GM19193 (cell line): ENCODE data around the gene TSR3.

Source experiments
- POLR2A ChIP-seq: IDR thresholded peaks from 4 replicates; pipeline ENCODE4 v1.6.1; 2011; ENCODE audit not compliant: insufficient read depth, insufficient read length; ENCODE audit errors: extremely low read depth

The TSR3 gene

DNA sequence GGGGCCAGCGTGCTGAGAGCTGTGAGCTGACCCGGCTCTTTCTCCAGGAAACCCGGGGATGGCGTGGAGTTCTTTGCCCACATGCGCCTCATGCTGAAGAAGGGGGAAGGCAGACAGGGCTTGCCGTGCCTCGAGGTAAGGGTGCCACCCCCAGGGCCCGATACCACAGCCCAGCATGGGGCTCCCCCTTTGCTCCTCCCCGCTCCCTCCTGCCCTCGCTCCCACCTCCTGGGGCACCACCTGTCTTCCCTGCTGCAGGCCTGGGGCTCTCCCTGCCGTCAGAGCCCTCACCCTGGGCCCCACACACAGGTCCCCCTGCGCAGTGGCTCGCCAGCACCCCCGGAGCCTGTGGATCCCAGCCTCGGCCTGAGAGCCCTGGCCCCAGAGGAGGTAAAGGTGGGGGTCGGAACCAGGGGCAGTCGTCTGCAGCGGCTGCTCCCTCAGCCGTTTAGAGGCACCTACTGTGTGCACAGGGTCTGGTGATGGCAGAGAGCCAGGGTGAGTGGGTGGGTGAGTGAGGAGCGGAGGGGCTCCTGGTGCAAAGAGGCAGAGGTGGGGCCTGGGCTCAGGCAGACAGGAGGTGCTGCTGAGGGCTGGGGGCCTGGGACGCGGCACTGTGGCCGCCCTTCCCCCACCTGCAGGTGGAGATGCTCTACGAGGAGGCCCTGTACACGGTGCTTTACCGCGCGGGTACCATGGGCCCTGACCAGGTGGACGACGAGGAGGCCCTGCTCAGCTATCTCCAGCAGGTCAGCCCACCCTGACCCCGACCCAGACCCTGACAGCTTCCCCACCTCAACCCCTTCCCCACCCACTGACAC lies 12.6 kb downstream of the TSR3 start:
- TF ChIP-seq POLR2A: no peak

DNA sequence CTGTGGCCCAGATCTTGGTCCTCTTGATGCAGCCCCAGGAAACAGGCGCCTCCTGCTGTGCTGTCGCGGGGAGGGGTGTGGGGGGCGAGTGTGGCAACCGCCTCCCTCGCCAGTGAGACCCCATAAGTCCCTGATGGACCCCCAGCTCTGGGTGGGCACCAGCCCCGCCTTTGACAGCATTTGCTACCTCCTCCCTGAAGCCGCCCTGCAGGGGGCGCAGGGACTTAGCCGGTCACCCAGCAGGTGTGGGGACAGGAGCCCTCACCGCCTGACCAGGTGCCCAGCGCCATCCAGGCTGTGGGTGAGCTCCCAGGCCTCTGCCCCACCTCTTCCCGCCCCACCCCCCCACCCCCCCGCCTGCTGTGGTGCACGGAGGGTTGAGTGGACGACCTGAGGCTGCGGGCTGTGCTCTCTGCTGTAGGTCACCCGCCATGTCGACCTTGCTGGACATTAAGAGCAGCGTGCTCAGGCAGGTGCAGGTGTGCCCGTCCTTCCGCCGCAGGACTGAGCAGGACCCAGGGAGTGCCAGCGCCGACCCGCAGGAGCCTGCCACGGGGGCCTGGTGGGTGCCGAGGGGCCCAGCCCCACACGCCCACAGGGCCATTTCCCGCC lies 13.5 kb downstream of the TSR3 start:
- TF ChIP-seq POLR2A: no peak

DNA sequence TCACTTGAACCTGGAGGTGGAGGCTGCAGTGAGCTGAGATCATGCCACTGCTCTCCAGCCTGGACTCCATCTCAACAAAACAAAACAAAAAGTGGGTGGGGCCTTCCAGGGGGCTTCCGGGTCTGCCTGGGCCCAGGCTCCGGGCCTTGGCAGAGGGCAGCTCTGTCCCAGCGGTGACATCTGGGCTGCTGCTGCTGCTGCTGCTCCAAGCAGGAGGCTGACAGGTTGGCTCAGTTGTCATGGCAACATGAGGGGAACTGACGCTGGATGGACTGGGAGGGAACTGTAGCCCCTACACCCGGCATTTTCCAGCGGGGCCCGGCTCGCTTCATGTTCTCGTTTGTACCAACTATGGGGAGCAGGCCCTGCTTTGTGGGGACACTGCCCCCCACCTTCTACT lies 14.2 kb downstream of the TSR3 start:
- TF ChIP-seq POLR2A: no peak

DNA sequence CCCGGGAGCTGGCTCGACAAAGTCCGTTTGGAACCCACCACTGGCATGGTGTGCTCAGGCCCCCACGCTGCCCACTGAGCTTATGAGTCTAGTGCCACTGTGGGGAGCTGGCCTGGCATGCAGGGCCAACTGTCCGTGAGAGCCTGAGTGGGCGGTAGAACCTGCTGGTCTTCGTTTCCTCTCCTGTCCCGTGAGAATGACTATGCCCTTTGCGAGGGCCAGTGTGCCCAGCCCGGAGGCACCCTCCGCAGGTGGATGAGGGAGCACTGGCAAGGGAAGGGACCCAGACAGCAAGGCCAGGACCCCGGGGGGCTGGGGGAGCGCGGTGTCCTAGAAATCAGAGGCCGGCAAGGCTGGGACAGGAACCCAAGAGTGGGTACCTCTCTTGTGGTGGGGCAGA lies 15.1 kb downstream of the TSR3 start:
- TF ChIP-seq POLR2A: no peak

DNA sequence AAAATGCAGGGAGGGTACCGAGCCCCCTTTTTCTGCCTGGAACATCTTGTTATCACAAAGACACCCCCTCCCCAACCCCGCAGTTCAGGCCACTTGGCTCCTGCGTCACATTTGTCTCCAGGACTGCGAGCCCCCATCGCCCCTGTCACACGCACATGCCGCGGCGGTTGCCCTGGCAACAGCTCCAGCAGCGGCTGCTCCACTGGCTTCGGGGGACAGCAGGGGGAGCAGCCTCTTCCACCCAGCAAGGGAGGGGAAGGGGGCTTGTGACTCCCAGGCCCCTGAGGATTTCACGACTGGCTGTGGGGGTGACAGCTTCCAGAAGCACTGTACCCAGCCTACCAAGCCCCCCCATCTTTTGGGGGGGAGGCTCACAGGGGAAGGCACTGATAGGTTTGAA lies 15.7 kb downstream of the TSR3 start:
- TF ChIP-seq POLR2A: no peak

DNA sequence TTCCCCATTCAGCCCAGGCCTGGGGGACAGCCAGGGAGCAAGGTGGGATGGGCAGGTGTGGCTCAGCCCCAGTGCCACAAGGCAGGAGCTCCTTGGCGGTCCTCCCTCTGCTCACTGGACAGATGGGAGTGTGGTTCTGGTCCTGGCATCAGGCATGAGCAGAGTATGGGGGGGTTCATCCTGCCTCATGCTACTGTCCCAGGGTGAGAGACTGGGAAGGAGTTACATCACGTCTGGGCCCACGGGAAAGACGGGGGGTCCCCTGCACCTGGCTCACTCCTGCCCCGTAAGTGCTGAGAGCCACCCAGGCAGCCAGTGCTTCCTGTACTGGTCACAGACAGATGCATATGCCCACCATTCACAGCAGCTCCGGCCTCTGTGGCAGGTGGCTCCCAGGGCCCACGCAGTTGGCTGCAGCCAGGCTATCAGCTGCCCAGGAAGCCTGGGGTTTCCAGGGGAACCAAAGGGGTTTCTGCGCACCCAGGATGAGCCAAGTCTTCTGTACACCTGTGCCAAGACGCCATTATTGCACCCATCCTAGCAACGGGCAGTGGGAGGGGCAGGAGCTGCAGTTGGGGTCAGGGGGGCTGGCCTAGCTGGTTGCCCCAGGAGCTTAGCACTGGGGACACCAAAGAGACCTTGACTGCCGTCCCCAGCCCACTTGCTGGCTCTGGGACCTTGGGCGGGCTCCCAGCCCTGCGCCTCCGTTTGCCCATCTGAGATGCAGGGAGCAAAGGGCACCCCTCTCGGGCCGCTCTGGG lies 16.3 kb downstream of the TSR3 start:
- no peak for TF ChIP-seq POLR2A

DNA sequence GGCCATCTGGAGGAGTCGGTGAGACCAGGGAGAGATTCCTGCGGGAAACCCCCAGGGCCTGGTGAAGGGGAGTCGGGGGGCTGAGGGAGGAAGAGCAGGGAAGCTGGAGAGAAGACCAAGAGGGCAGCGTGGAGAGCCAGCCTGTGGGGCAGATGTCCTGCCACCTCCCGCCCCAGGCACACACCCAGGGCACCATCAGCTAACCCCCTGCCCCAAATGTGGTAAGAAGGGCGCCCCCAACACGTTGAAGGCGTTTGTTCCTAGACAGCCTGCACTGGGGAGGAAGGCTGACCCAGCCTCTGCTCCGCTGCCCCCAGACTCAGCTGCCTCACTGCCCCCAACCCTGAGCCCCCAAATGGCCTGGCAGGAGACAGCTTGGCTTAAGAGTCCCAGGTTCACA lies 16.9 kb downstream of the TSR3 start:
- TF ChIP-seq POLR2A: no peak

DNA sequence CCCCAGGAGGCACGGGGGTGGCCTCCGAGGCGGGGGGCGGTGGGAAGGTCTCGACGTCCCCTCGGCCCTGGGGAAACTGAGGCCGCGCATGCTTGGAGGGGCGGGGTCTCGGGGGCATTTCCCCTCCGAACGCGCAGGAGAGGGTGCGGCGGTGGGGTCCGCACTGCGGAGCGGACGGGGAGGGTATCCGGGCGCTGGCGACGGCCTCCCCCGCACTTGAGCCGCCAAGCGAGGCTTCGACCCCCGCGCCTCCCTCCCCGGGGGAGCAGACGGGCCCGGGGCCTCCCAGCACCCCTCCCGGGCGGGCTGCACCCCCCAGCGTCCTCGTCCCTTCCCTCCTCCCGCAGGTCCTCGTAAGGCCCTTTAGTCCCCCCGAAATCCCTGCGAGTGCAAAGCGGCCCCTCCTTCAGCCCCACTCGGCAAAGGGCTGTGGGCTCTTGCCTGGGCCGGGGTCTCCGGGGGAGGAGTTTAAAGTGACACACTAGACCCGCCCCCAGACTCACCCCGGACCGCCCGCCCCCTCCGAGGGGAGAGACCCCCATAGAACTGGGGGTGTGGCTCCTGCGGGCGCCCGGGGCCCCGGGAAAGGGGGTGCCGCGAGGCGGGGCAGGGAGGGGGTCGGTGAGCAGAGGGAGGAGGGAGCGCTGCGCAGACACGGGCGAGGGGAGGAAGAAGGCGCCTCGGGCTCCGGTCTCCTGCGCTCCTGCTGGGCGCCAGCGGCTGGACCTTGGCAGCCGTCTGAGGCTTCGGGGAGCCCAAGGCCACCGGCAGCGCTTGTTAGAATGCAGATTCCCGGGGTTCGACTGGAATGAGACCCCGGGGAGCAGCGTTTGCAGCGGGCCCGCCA lies 17.6 kb downstream of the TSR3 start:
- no peak for TF ChIP-seq POLR2A

DNA sequence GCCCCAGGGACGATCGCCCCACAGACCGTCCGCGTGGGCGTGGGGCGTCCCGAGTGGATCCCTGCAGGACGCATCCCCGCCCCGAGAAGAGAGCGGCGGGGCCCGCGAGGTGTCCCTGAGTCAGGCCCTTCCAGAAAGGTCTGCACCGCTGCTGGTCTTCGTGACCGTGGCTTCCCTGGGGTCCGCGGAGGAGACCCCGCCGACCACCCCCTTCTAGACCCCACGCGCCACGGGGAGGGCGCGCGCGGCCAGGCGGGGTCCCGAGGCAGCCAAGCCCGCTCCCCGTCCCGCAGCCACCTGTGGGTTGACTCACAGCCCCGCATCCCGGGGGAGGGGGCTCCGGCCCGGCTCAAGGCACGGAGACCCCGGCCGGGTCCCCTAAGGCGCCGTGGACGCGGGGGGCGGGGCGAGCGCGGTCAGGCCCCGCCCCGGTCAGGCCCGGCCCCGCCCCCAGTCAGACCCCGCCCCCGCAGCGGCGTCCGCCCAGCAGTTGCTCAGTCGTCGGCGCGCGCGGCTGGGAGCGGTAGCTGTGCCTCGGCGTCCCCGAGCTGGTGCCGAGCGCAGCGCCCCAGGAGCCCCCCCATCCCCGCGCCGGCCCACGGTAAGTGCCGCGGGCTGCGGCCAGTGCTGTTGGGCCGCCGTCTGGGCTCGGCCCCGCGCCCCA lies 18.4 kb downstream of the TSR3 start, which contains the start of gene BAIAP3:
Gene BAIAP3 (plus strand): TSS at position 497 of the 664 bp plus-strand sequence. CDS start 4,905 bp downstream, outside the sequence.
- TF ChIP-seq POLR2A: no peak

DNA sequence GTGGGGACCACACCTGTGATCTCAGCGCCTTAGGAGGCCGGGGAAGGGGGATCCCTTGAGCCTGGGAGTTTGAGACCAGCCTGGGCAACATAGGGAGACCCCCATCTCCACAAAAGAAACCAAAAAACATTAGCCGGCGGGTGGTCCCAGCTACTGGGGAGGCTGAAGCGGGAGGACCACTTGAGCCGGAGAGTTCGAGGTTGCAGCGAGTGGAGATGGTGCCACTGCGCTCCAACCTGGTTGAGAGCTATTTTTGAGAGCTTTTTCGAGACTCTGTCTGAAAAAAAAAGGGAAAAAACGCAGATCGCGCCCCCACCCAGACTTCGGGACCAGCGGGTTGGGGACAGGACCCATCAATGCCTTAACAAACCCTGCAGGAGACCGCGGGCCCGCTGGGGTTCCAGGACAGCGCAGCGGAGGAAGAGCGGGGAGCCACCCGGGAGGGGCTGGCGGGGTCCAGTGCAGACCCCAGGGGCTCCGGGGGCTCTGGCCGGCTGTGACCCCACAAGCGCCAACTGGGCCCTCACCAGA lies 19.0 kb downstream of the TSR3 start:
- no peak for TF ChIP-seq POLR2A

DNA sequence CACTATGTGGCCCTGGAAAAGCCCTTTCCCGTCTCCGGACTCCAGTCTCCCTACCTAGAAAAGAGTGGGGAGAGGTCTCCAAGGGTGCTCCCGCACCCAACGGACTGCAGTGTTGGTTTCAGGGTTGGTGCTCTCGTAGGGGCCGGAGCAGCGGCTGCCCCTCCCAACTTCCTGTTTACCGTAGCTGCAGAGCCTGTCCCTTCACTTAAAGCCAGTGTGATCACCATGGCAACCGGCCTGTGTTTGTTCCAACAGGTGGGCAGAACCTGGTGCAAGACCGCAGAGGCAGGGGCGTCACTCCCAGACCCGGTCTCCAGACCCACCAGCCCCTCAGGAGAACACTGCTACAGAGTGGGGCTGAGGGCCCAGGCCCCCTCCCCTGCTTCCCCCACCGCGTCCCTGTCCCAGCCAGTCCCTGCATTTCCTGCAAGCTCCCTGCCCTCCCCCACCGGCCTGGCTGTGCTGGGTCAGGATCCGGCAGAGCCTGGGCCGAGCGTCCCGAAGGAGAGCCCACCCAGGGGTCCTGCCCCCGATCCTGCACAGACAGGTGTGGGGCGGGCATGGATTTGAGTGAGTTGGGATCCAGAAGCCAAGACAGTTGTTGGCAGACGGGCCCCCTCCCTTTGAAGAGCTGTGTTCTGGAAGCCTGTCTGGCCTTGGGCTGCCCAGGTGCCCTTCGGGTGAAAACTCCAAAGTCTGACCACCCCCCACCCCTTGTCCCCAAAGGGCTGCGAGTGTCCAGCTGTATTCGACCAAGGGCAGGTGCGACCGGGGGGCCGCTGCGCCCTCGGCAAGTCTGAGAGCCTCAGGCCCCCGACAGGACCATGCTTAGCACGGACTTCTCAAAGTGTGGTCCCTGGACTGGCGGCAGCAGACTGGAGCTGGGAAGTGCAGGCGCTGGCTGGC lies 19.7 kb downstream of the TSR3 start:
- TF ChIP-seq POLR2A: no peak

DNA sequence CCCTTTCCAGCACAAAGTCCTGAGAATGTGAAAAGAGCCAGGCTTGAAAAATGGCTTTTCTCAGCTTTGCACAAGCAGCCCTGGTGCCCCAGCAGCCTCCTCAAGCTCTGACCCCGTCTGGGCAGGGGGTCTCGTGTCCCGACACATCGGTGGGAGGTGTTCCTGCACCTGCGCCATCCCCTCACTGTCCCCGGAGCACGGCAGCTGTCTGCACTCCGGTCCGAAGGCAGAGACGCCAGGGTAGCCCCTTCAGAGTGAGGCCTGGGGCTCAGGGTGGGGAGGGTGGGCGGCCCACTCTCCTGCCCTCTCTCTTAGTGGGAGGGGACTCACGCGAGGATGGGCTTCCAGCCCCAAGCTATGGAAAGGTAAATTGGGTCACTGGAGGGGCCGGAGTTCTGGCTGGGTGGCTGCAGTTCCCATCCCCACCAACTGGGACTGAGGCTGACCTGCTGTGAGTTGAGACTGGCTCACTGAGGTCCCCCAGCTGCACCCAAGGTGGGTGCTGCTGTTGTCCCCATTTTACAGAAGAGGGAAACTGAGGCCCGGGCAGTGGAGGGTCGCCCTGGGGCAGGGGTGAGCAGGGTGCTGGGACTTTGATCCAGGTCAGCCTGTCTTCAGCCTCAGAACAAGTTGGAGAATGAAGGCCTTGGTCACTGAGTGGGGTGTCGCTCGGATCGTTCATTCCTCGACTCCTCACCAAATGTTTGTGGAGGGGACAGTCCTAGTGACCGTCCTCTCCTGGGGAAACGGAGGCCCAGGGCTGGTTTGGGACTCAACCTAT lies 20.6 kb downstream of the TSR3 start:
- TF ChIP-seq POLR2A: no peak
